ENCODE data around the gene CCDC69. TPM values are rescaled to one million over a fixed set of nuclear protein-coding genes. Genes with fewer than 3 reads are reported as not detected.

The CCDC69 gene
- total and polyA plus RNA-seq, 2 of the 8 experiments (the other 6 are each of a cell fraction or from before 2014, with no cell fraction given) = 8.4 to 10.8 TPM

DNA sequence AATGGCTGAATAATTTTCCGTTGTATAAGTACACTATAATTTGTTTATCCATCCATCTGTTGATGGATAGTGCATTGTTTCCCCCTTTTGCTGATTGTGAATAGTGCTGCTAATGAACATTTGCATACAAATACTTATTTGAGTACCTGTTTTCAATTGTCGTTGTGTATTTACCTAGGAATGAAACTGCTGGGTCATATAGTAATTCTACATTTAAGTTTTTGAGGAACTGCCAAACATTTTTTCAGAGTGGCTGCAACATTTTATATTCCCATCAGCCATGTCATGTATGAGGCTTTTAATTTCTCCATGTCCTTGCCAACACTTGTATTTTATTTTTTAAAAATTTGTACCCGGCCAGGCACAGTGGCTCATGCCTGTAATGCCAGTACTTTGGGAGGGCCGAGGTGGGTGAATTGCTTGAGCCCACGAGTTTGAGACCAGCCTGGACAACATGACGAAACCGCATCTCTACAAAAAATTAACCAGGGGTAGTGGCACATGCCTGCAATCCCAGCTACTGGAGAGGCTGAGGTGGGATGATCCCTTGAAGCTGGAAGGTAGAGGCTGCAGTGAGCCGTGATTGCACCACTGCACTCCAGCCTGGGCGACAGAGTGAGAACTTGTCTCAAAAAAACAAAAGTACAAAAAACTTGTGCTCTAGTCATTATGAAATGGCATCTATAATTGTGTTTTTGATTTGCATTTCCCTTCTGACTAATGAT lies 64.1 kb downstream of the CCDC69 start (continued):
- TF ChIP-seq CHD7 (IDR thresholded peaks at IDR 0.05; ENCODE audit: insufficient replicate concordance, low read length) (no peak), CBX8 (IDR thresholded peaks at IDR 0.05; ENCODE audit: borderline replicate concordance, low read depth, low read length) (no peak)
